Heart left ventricle (tissue), 16 donors: ENCODE results near the gene DAD1. TPM values are rescaled to one million over a fixed set of nuclear protein-coding genes. Genes with fewer than 3 reads are reported as not detected.

ENCODE experiments used
- ATAC-seq, 4 donors: fragments of 200-7000 bp; cut with Tn5 transposase; one replicate each; pipeline ENCODE4 v1.9.1; 2020 to 2022; ENCODE audit warnings: moderate library complexity in 4 of 4, mild to moderate bottlenecking in 3 of 4, moderate number of reproducible peaks in 1 of 4
- DNase-seq, 5 donors: peaks; one replicate each; pipeline ENCODE4 v3.0.0-alpha.2; 2020
- H3K27ac ChIP-seq, 12 donors: fragments of 200-600 bp; sonication (generic) in 4 of 12; one replicate each; pipeline versions ENCODE4 v1.5.0 to v1.8.0; 2016 to 2022; ENCODE audit warnings: mild to moderate bottlenecking in 2 of 12
- H3K27me3 ChIP-seq, 9 donors: fragments of 200-600 bp; sonication (generic) in 2 of 9; one replicate each; pipeline versions ENCODE4 v1.5.1 to v1.8.0; 2016 to 2022; ENCODE audit warnings: mild to moderate bottlenecking in 3 of 9
- H3K36me3 ChIP-seq, 9 donors: fragments of 200-600 bp; sonication (generic) in 2 of 9; one replicate each; pipeline versions ENCODE4 v1.5.0 to v1.8.0; 2018 to 2022; ENCODE audit warnings: mild to moderate bottlenecking in 2 of 9
- H3K4me1 ChIP-seq, 12 donors: fragments of 200-600 bp; sonication (generic) in 4 of 12; one replicate each; pipeline versions ENCODE4 v1.5.0 to v1.8.0; 2016 to 2022; ENCODE audit warnings: mild to moderate bottlenecking in 3 of 12
- H3K4me3 ChIP-seq, 12 donors: fragments of 200-600 bp; sonication (generic) in 4 of 12; one replicate each; pipeline versions ENCODE4 v1.5.0 to v1.8.0; 2017 to 2022; ENCODE audit warnings: mild to moderate bottlenecking in 9 of 12, moderate library complexity in 4 of 12
- H3K9me3 ChIP-seq, 12 donors: fragments of 200-600 bp; sonication (generic) in 4 of 12; one replicate each; pipeline versions ENCODE4 v1.5.0 to v1.8.0; 2016 to 2022; ENCODE audit warnings: mild to moderate bottlenecking in 1 of 12
- POLR2A ChIP-seq, 2 donors: fragments of 450-650 bp; IDR thresholded peaks; one replicate each; pipeline ENCODE4 v1.6.1; 2017; ENCODE audit warnings: antibody characterized with exemption in 2 of 2, mild to moderate bottlenecking in 2 of 2, moderate library complexity in 2 of 2
- WGBS, 4 donors: extraction: QIAGEN DNeasy Blood & Tissue Kit in 2 of 4; methylation state at CpG; one replicate each; pipeline versions ENCODE4 v1.1.5 to v1.1.7; 2013 to 2018; 5-methylcytosine and 5-hydroxymethylcytosine counted together
- intact Hi-C, 10 donors: fragments of 100-400 bp; cut with DNase I; formaldehyde crosslinking; loops; one replicate each; pipeline versions ENCODE4 v1.11.1 to v1.14.2; 2022
- polyA plus RNA-seq, 2 donors: library from polyadenylated mRNA; stranded (reverse); fragments of 200-250 nt; gene quantifications; one replicate each; pipeline ENCODE4 v1.2.3, GENCODE V29; 2013
- total RNA-seq, 9 donors: library from RNA; depleted of rRNA in 2 of 9; stranded (reverse); fragments of >200 nt in 2 of 9; fragmentation: NEBNext Ultra II Directional in 3 of 9; extraction: Animal tissue kit (Norgen Biotek cat#: 25700) in 3 of 9; gene quantifications; one replicate each; pipeline versions ENCODE4 v1.1.0 to v1.2.4, GENCODE V29; 2016 to 2023
- TF ChIP-seq, protein P1 (sequence below), 12 donors: fragments of 200-600 bp; sonication (generic) in 4 of 12; IDR thresholded peaks; one replicate each; pipeline versions ENCODE4 v1.5.0 to v1.8.0; 2018 to 2022; ENCODE audit warnings: antibody characterized with exemption in 12 of 12, mild to moderate bottlenecking in 5 of 12
- donor health status: ischemic (EF 13 %, LVEDD 7.1; RV severe dilation, severe dysfunction).
- donor health status: healthy with polysubstance abuse.
- donor health status: DM: no; HTN: yes; CAD: no.
- donor health status: DM: no; HTN: no; CAD: no.
- donor health status: ischemic (EF 25% LVEDD 6.9; RV normal size, moderate dysfunction).
- donor health status: ischemic (EF 25% LVEDD 5.7; RV mildly dilated, moderate dysfunction).
- donor health status: healthy.
- donor health status: DM: yes; HTN: yes; CAD: no.
- donor health status: ischemic (EF 35%, LVEDD 5.7; RV mildly dilated, moderate dysfunction).
- donor health status: nonischemic (EF 11% LVEDD 7.7; RV severe dilation, severe dysfunction).
- donor health status: DM: yes; HTN: yes; CAD: no.
- donor health status: PGD.
- donor health status: ischemic (EF 29% LVEDD 5.4; RV normal size, mild dysfunction).
- donor health status: nonischemic (EF 23%, LVEDD 6.1; RV moderate dilation, normal function).

Gene DAD1
- total and polyA plus RNA-seq, 11 donors, result 108 to 402 (median 147) TPM

DNA sequence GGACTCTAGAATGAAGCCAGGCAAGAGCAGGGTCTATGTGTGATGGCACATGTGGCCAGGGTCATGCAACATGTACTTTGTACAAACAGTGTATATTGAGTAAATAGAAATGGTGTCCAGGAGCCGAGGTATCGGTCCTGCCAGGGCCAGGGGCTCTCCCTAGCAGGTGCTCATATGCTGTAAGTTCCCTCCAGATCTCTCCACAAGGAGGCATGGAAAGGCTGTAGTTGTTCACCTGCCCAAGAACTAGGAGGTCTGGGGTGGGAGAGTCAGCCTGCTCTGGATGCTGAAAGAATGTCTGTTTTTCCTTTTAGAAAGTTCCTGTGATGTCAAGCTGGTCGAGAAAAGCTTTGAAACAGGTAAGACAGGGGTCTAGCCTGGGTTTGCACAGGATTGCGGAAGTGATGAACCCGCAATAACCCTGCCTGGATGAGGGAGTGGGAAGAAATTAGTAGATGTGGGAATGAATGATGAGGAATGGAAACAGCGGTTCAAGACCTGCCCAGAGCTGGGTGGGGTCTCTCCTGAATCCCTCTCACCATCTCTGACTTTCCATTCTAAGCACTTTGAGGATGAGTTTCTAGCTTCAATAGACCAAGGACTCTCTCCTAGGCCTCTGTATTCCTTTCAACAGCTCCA lies 39.6 kb downstream of the DAD1 start:
- no peak for ATAC-seq
- intact Hi-C loops, result loop anchor here in 4 of 10 donors (5.0 to 10.0 kb wide), 4 partner anchors 55 to 75 kb away; no protein-coding TSS in a partner anchor
- TF ChIP-seq POLR2A (IDR thresholded peaks at IDR 0.05), result no peak
- TF ChIP-seq, protein P1, sequence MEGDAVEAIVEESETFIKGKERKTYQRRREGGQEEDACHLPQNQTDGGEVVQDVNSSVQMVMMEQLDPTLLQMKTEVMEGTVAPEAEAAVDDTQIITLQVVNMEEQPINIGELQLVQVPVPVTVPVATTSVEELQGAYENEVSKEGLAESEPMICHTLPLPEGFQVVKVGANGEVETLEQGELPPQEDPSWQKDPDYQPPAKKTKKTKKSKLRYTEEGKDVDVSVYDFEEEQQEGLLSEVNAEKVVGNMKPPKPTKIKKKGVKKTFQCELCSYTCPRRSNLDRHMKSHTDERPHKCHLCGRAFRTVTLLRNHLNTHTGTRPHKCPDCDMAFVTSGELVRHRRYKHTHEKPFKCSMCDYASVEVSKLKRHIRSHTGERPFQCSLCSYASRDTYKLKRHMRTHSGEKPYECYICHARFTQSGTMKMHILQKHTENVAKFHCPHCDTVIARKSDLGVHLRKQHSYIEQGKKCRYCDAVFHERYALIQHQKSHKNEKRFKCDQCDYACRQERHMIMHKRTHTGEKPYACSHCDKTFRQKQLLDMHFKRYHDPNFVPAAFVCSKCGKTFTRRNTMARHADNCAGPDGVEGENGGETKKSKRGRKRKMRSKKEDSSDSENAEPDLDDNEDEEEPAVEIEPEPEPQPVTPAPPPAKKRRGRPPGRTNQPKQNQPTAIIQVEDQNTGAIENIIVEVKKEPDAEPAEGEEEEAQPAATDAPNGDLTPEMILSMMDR (IDR thresholded peaks at IDR 0.05), result no peak

DNA sequence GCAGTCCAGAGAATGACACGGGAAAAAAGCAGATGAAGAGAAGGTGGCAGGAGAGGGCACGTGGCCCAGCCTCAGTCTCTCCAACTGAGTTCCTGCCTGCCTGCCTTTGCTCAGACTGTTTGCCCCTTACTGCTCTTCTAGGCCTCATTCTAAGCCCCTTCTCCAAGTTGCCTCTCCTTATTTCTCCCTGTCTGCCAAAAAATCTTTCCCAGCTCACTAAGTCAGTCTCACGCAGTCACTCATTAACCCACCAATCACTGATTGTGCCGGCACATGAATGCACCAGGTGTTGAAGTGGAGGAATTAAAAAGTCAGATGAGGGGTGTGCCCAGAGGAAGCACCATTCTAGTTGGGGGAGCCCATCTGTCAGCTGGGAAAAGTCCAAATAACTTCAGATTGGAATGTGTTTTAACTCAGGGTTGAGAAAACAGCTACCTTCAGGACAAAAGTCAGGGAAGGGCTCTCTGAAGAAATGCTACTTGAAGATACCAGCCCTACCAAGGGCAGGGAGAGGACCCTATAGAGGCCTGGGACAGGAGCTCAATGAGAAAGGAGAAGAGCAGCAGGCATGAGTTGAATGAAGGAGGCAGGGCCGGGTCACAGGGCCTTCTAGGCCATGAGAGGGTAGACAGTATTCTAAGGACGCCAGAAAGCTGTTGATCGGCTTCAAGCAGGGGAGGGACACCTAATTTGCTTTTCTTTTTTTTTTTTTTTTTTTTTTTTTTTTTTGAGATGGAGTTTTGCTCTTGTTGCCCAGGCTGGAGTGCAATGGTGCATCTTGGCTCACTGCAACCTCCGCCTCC lies 40.9 kb downstream of the DAD1 start:
- 91 to 95% (median 93%) methylated on average over 8 of the region's 8 CpGs for WGBS, 4 donors
- Histone ChIP-seq H3K27me3 (no peaks in the 10 kb centered on the region), H3K4me3 (no peak overlapping the region), H3K27ac (peak overlapping the region in 8 of 12 donors; percentile 61 to 87 (median 66)), H3K4me1 (peaks cover 0 to 74% (median 24%) of the 10 kb centered on the region in 12 donors), H3K9me3 (no peaks in the 10 kb centered on the region), H3K36me3 (no peaks in the 10 kb centered on the region)
- intact Hi-C loops, result loop anchor here in 4 of 10 donors (5.0 to 10.0 kb wide), 4 partner anchors 53 to 73 kb away; no protein-coding TSS in a partner anchor
- ATAC-seq (no peak), DNase-seq (no peak)
- TF ChIP-seq, protein P1 (IDR thresholded peaks at IDR 0.05), result no peak

More for the DNA sequence above, 39.6 kb downstream of the DAD1 start:
- no peak for DNase-seq
- H3K4me1 ChIP-seq, result peaks cover 0 to 70% (median 24%) of the 10 kb centered on the region in 12 donors
- H3K27ac ChIP-seq, result peak overlapping the region in 5 of 12 donors; percentile 13 to 89 (median 45)
- H3K4me3 ChIP-seq, result peak overlapping the region in 1 of 12 donors; percentile 32
- no peaks in the 10 kb centered on the region for H3K9me3 ChIP-seq
- H3K36me3 ChIP-seq, result no peaks in the 10 kb centered on the region
- no peaks in the 10 kb centered on the region for H3K27me3 ChIP-seq
- WGBS, 4 donors, result 89 to 97% (median 91%) methylated on average over 6 of the region's 6 CpGs

- ATAC-seq (peak; percentile 43 to 89 (median 62)), DNase-seq (peak in 4 of 5 donors; percentile 48 to 62 (median 58))
- no peaks in the 10 kb centered on the region for H3K9me3 ChIP-seq
- peaks cover 0 to 74% (median 24%) of the 10 kb centered on the region in 12 donors for H3K4me1 ChIP-seq
- TF ChIP-seq, protein P1 (IDR thresholded peaks at IDR 0.05), result no peak
- TF ChIP-seq POLR2A (IDR thresholded peaks at IDR 0.05), result no peak
- WGBS, 4 donors, result 67 to 84% (median 71%) methylated on average over 9 of the region's 9 CpGs
- peak overlapping the region in 11 of 12 donors; percentile 17 to 87 (median 65) for H3K27ac ChIP-seq
- H3K27me3 ChIP-seq, result no peaks in the 10 kb centered on the region
- intact Hi-C loops, result loop anchor here in 4 of 10 donors (5.0 to 10.0 kb wide), 4 partner anchors 53 to 73 kb away; no protein-coding TSS in a partner anchor
- H3K36me3 ChIP-seq, result no peaks in the 10 kb centered on the region
- H3K4me3 ChIP-seq, result no peak overlapping the region
Measured at GRCh38 chr14:22547313-22547947, 41.6 kb downstream of the DAD1 start.
